AG09319 (cell line): ENCODE measurements around the gene FAM76A.
"Not testable (repeated sequence)": the region's sequence is repeated elsewhere in the genome, so short reads cannot be mapped to it uniquely, and the experiment has no call there.

Experiments
- DNase-seq: peaks from one replicate; pipeline ENCODE4 v3.0.0-alpha.2; 2010; ENCODE audit warnings: low read depth; ENCODE audit errors: extremely low read depth
- TF ChIP-seq, protein P1 (sequence below): IDR thresholded peaks from 2 replicates; pipeline ENCODE4 v1.5.1; 2011; ENCODE audit warnings: low read depth, mild to moderate bottlenecking, inconsistent platforms, low read length, moderate library complexity

Gene FAM76A

DNA sequence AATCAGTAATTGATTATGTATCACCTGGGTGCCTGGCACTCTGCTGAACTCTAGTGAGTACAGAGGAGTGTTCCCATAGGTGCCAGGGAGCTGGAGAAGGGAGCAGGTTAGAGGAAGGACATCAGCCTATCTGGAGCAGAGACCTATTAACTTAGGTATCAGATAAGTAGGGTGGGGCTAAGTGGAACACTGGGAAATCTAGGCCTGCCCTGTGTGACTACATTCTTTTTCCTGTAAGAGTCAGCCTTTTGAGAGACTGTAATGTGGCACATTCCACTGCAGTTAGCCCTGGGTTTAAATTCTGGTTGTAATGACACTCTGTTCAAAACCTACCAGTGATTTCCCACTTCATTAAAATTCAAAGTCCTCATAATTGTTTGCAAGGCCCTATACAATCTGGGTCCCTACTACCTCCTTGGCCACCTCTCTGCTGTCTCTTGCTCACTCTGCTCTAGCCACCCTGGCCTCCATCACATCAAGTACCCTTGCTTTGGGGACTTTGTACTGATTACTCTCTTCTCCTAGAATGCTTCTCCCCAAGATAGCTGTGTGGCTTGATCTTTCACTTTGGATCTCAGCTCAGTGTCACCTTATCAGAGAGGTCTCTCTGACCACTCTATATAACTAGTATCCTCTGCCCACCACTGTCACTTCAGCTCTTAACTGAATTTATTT is 60.2 kb downstream of the FAM76A start:
- TF ChIP-seq, protein P1, sequence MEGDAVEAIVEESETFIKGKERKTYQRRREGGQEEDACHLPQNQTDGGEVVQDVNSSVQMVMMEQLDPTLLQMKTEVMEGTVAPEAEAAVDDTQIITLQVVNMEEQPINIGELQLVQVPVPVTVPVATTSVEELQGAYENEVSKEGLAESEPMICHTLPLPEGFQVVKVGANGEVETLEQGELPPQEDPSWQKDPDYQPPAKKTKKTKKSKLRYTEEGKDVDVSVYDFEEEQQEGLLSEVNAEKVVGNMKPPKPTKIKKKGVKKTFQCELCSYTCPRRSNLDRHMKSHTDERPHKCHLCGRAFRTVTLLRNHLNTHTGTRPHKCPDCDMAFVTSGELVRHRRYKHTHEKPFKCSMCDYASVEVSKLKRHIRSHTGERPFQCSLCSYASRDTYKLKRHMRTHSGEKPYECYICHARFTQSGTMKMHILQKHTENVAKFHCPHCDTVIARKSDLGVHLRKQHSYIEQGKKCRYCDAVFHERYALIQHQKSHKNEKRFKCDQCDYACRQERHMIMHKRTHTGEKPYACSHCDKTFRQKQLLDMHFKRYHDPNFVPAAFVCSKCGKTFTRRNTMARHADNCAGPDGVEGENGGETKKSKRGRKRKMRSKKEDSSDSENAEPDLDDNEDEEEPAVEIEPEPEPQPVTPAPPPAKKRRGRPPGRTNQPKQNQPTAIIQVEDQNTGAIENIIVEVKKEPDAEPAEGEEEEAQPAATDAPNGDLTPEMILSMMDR: no peak
- no peak for DNase-seq

DNA sequence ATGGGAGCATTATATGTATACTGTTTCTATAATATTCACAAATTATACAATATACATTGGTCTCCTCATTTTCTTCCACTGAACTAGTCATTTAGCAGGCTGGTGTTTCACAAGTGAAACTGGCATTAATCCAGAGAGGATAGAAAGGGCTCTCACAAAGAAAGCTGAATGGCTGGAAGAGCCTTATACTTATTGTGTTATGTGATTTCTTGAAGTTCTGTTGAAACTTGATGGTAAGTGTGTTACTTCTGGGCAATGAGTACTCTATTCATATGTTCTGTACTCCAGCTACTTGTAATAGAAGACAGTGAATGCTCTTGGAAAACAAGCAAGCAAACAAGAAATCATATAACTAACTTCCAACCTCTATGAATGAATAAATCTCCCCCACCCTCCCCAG is 62.1 kb downstream of the FAM76A start:
- TF ChIP-seq, protein P1: no peak
- DNase-seq: no peak

DNA sequence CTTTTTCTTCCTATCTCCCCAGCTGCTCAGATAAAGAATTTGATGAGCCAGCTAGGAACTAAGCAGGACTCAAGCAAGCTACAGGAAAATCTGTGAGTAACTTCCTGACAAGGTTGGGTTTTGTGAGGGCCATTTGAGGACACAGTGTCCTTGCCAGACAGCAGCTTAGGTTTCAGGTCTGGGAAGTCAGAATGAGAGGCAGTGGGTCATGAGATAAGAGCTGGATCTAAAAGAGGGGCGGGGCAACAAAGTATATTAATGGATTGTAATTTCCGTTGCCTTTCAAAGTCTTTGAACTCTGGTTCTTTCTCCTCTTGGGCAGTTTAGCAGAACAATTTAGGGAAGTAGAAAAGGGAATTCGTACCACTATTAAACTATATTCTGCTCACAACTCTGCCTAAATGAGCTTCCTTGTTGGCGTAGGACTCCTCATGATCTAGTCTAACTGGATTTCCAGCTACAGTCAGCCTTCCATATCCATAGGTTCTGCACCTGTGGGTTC is 63.8 kb downstream of the FAM76A start:
- DNase-seq: no peak

DNA sequence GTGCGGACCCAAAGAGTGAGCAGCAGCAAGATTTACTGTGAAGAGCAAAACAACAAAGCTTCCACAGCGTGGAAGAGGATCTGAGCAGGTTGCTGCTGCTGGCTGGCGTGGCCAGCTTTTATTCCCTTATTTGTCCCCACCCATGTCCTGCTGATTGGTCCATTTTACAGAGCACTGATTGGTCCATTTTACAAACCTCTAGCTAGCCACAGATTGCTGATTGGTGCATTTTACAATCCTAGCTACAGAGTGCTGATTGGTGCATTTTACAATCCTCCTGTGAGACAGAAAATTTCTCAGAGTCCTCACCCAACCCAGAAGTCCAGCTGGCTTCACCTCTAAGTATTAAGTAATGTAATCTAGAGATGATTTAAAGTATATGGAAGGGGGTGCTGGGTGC is 64.5 kb downstream of the FAM76A start:
- DNase-seq: not testable (repeated sequence)

More for the DNA sequence above, 63.8 kb downstream of the FAM76A start:
- TF ChIP-seq, protein P1: no peak

DNA sequence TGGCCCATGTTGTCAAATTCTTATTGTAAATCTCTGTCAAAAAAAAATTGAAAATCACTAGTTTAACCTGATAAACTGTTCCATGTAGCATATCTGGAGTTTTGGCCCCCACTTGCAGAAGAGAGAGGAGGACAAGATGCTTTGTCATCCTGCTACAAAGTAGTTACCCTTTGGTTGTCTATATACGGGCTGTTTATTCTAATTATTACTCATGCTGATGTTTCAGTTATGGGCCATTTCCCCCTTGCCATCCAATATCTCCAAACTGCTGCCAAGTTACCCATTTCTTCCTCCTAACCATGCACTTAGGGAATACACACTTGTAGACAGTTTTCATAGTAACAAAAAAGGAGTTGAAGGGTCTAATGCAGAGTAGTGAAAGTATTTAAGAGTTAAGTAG is 69.8 kb downstream of the FAM76A start:
- no peak for DNase-seq

DNA sequence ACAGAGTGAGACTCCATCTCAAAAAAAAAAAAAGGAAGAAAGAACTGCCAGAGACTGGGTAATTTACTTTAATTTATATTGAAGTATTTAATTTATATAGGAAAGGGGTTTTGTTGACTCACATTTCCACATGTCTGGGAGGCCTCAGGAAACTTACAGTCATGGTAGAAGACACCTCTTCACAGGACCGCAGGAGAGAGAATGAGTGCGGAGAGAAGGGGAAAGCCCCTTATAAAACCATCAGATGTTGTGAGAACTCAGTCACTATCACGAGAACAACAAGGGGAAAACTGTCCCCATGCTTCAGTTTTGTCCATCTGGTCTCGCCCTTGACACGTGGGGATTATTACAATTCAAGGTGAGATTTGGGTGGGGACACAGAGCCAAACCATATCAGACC is 79.0 kb downstream of the FAM76A start:
- DNase-seq: no peak
- TF ChIP-seq, protein P1: no peak

More for the DNA sequence above, 69.8 kb downstream of the FAM76A start:
- TF ChIP-seq, protein P1: no peak

DNA sequence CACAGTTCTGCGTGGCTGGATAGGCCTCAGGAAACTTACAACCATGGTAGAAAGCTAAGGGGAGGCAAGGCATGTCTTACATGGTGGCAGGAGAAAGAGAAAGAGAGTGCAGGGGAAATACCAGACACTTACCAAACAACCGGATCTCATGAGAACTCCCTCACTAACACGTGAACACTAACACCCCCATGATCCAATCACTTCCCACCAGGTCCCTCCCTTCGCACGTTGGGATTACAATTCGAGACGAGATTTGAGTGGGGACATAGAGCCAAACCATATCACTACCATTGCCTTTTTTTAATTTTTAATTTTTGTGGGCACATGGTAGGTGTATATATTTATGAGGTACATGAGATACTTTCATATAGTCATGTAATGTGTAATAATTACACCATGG is 81.0 kb downstream of the FAM76A start:
- TF ChIP-seq, protein P1: no peak
- no peak for DNase-seq

DNA sequence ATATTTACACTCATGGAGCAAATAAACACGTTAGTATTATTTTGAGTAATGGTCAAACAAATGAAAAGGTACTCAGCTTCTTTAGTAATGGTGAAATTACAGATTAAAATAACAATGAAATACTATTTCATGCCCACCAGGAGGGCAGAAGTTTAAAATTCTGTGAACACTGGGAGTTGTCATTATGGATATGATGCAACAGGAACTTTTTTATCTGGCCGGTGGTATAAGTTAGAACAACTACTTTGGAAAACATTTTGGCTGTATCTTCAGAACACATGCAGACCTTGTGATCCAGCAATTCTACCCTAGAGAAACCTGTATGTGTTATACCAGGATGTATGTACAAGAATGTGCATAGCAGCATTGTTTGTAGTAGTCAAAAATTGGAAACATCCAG is 81.6 kb downstream of the FAM76A start:
- DNase-seq: no peak
- TF ChIP-seq, protein P1: no peak

DNA sequence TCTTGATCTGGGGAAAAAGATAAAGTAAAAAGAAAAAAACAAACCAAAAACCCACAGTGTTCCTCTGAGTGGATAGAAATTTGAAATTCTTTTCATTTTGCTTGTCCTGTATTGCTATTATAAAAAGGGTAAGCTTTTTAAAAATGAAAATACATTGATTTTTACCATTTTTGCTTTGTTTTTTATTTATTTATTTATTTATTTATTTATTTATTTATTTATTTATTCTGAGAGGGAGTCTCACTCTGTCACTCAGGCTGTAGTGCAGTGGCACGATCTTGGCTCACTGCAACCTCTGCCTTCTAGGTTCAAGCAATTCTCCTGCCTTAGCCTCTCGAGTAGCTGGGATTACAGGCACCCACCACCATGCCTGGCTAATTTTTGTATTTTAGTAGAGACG is 82.4 kb downstream of the FAM76A start:
- not testable (repeated sequence) for DNase-seq
